NCI-H2107 treated with DMSO at 0.1 percent for 48 hours (cell line): ENCODE measurements around the gene PLAC8L1.
"Not testable (repeated sequence)": the region's sequence is repeated elsewhere in the genome, so short reads cannot be mapped to it uniquely, and the experiment has no call there.

Source experiments
- DNase-seq: peaks from one replicate; lab custom pipeline; 2025; ENCODE audit not compliant: unreplicated experiment; lab: John Stamatoyannopoulos, UW

PLAC8L1 gene

GRCh38 chr5:146105477-146105876, at the start of gene PLAC8L1:
TSS of gene PLAC8L1 (minus strand) at chr5:146105577. CDS start at chr5:146104311, 1,266 bp downstream.
- DNase-seq: no peak

GRCh38 chr5:146151970-146152369, 46.6 kb upstream of the PLAC8L1 start:
- DNase-seq: no peak

GRCh38 chr5:146137967-146138403, 32.6 kb upstream of the PLAC8L1 start:
- DNase-seq: no peak

GRCh38 chr5:146130440-146131045, 25.2 kb upstream of the PLAC8L1 start:
- DNase-seq: no peak

GRCh38 chr5:146126068-146126467, 20.7 kb upstream of the PLAC8L1 start:
- no peak for DNase-seq

GRCh38 chr5:146124580-146124979, 19.2 kb upstream of the PLAC8L1 start:
- no peak for DNase-seq

- not testable (repeated sequence) for DNase-seq
These were observed 16.1 kb upstream of the PLAC8L1 start for GRCh38 chr5:146121451-146121850.

GRCh38 chr5:146118322-146118721, 12.9 kb upstream of the PLAC8L1 start:
- DNase-seq: no peak

GRCh38 chr5:146117216-146117615, 11.8 kb upstream of the PLAC8L1 start:
- DNase-seq: not testable (repeated sequence)

GRCh38 chr5:146116361-146116760, 11.0 kb upstream of the PLAC8L1 start:
- DNase-seq: no peak

GRCh38 chr5:146112476-146112875, 7.1 kb upstream of the PLAC8L1 start:
- no peak for DNase-seq

- no peak for DNase-seq
These were observed 6.0 kb upstream of the PLAC8L1 start for GRCh38 chr5:146111409-146111808.

- no peak for DNase-seq
These were observed 4.0 kb upstream of the PLAC8L1 start for GRCh38 chr5:146109379-146109778.

- not testable (repeated sequence) for DNase-seq
These were observed 3.5 kb upstream of the PLAC8L1 start for GRCh38 chr5:146108870-146109269.

- no peak for DNase-seq
These were observed 2.5 kb upstream of the PLAC8L1 start for GRCh38 chr5:146107901-146108300.

GRCh38 chr5:146103594-146103993, 1.8 kb downstream of the PLAC8L1 start:
- no peak for DNase-seq

GRCh38 chr5:146101646-146102045, 3.7 kb downstream of the PLAC8L1 start:
- no peak for DNase-seq

GRCh38 chr5:146098047-146098446, 7.3 kb downstream of the PLAC8L1 start:
- DNase-seq: no peak

- no peak for DNase-seq
These were observed 13.5 kb downstream of the PLAC8L1 start for GRCh38 chr5:146091881-146092280.

GRCh38 chr5:146089287-146089686, 16.1 kb downstream of the PLAC8L1 start:
- DNase-seq: no peak

- DNase-seq: no peak
These were observed 17.3 kb downstream of the PLAC8L1 start for GRCh38 chr5:146088098-146088497.

GRCh38 chr5:146084376-146084775, 21.0 kb downstream of the PLAC8L1 start:
- no peak for DNase-seq

- DNase-seq: no peak
These were observed 22.6 kb downstream of the PLAC8L1 start for GRCh38 chr5:146082798-146083197.
